Medulla oblongata (tissue), 1 donor: Measurements from ENCODE around the gene FRMD7.
"Not testable (repeated sequence)": the region's sequence is repeated elsewhere in the genome, so short reads cannot be mapped to it uniquely, and the experiment has no call there.

Source experiments
- DNase-seq: peaks from one replicate; pipeline ENCODE4 v3.0.0-alpha.2; 2015; ENCODE audit errors: extremely low spot score

FRMD7 gene, protein sequence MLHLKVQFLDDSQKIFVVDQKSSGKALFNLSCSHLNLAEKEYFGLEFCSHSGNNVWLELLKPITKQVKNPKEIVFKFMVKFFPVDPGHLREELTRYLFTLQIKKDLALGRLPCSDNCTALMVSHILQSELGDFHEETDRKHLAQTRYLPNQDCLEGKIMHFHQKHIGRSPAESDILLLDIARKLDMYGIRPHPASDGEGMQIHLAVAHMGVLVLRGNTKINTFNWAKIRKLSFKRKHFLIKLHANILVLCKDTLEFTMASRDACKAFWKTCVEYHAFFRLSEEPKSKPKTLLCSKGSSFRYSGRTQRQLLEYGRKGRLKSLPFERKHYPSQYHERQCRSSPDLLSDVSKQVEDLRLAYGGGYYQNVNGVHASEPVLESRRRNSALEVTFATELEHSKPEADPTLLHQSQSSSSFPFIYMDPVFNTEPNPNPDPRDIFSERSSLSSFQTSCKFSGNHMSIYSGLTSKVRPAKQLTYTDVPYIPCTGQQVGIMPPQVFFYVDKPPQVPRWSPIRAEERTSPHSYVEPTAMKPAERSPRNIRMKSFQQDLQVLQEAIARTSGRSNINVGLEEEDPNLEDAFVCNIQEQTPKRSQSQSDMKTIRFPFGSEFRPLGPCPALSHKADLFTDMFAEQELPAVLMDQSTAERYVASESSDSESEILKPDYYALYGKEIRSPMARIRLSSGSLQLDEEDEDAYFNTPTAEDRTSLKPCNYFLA

DNA sequence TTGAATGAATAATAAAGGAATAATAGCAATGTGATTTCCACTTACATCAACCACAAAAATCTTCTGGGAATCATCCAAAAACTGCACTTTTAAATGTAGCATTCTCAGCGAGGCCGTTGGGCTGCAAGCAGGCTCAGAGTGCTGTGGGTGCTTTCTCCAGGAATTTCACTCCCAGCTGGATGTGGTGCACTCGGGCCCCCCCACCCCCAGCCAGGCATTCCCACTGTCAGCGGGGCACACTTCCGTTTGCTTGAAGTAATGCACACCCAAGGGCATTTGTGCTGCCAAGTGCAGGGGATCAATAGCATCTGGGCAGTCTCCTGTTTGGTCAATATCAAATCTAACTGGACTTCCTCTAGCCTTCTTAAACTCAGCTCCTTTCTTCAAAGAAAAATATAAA, at the start of gene FRMD7:
TSS of gene FRMD7 (minus strand) at position 278 of the 400 bp plus-strand sequence. CDS start at position 102, 176 bp downstream.
- no peak for DNase-seq

DNA sequence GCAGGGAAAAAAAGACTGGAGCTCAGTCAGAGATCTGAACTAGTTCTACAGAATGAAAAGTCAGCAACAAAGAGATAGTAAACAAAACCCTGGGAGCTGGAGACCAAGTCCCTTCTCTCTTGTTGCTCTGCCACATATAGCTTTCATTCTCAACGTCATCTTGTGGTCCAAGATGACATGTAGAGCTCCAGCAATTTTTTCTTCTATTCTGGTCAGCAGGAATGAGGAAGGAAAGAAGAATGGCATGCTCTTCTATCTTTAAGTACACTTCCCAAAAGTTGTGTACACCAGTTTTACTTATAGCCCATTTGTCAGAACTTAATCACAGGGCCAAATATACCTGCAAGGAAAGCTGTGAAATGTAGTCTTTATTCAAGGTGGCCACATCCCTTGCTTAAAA, 45.8 kb upstream of the FRMD7 start:
- DNase-seq, result no peak

DNA sequence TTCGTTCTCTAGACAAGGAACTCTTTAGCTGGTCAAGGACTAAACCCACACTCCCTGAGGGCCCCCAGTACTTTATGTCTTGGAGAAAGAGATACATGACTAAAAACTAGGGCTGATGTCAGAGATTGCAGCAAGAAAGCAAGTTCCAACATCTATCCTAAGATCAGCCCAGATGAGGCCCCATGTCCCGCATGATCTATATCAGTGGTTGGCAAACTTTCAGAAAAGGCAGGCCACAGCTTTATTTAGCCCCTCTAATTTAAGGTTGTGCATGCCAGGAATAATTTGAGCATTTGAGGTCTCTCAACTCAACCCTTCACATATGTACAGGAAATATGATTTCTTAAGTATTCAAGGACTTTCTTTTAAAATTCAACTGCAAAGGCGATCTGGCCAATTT, 44.1 kb upstream of the FRMD7 start:
- no peak for DNase-seq

DNA sequence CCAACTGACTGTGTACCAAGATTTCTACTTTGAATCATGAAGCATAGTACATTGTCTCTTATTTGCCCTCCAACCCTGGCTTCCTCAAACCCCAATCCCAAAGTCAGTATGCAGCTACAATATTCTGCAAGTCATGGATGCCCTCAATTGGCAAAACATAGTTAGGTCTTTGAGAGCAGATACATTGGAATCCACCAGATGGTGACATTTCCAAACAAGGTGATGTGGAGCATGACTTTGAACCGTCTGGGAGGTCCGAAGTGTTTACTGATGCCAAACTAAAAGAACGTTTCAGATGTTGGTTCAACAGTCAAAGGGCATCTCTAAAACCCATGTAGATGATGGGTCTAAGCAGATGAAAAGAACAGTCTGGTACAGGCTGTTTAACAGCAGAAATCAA, 43.7 kb upstream of the FRMD7 start:
- no peak for DNase-seq

DNA sequence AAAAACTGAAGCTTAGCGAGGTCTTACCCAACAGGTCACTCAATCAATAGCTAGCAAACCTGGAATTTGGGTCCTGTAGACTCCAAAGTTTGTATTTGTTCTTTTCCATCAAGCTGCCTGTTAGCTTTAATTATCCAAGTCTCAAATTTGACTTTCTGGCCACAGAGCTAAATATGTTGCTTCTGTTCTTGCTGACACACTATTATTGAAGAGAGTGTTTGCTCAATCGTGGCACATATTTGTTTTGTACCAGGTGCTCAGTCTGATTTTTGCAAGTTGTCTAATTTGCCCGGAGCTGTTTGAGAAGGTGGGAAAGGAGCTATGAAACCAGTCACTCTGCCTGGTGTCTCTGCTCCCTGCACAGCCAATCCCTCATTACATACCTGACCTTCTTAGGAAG, 41.7 kb upstream of the FRMD7 start:
- DNase-seq, result no peak

DNA sequence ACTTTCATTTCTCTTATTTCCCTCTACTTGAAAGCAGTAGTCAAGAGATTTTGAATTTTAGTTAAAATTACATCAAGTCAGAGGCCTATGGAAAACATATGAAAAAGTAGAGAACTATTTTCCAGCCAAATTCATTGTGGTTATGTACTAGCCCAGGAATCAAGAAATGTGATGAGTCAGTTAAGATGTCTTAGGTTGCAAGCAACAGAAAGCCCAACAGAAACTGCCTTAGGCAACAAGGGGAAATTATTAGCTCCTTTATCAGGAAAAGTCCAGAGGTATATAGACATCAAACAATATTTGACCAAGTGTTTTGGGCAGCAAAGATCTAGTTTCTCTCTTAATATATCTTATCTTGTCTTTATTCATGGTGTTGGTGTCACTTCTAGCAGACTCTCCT, 37.8 kb upstream of the FRMD7 start:
- DNase-seq, result no peak

DNA sequence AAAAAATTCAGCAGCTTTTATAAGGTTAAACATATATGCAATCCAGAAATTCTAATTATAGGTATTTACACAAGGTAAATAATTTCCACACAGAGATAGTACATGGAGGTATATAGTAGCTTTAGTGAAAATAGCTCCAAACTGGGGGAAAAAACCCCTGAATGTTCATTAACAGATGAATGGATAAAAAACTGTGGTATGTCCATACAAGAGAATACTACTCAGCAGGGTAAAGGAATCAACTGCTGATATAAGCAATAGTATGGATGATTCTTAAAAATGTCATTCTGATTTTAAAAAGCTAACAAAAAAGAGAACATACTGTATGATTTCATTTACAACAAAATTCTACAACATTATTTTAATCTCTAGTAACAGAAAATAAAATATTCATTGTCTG, 37.2 kb upstream of the FRMD7 start:
- no peak for DNase-seq

DNA sequence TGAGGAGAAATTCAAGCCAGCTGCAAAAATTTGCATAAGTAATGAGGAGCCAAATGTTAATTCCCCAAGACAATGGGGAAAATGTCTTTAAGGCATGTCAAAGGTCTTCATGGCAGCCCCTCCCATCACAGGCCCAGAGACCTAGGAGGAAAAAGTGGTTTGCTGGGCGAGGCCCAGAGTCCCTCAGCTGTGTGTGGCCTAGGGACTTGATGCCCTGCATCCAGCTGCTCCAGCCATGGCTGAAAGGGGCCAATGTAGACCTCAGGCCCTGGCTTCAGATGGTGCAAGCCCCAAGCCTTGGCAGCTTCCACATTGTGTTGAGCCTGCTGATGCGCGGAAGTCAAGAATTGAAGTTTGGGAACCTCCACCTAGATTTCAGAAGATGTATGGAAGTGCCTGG, 35.3 kb upstream of the FRMD7 start:
- not testable (repeated sequence) for DNase-seq

DNA sequence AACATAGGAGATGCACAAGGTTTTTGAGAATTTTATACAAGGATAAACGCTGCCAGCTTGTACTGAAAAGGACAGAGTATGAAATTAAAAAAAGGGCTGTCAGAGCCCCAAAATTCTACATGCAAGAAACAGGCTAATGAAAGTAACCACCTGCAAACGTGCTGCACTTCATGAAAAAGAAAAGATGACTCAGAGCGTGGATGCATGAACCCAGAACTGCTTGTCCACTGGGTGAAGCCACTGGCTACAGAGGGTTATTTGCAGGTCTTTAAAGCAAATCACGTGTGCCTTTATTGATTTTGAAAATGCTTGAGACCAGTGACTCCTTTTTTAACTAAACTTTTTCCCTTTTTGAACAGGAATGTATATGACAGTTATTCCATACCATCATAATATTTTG, 25.3 kb upstream of the FRMD7 start:
- no peak for DNase-seq

DNA sequence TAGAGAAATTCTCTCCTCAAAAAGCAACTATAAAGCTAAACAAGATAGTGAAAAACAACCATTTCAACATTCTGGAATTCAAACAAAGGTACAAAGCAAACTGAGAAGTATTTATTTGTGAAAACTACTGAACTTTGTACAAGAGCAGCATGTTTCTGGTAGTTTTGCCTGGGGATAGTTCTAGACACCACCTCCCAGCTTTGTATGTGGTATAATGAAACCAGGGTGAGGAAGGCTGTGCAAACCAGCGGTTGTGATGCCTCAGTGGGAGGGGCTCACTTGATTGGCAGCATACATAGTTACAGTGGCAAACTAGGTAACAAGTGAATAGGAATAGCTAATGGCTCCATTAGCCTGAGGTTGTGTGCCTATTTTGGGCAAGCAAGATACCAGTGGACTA, 18.6 kb upstream of the FRMD7 start:
- DNase-seq, result no peak

DNA sequence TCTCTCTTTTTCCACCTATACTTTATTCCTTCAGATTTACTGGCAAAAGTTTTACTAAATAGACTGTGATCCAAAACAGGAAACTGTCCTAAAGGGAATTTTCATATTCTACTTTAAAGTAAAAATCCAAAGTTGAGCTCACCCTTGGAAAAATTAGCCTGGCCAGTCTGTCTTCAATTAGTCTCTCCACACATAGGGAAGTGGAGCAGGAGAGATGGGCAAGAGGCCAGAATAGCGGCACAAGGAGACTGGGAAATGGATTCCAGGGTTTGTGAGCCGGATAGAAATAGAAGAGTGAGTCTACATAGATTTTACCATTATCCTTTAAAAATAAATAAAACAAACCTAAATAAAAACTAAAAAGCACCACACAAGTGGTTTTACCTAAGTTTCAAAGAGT, 16.2 kb upstream of the FRMD7 start:
- no peak for DNase-seq

DNA sequence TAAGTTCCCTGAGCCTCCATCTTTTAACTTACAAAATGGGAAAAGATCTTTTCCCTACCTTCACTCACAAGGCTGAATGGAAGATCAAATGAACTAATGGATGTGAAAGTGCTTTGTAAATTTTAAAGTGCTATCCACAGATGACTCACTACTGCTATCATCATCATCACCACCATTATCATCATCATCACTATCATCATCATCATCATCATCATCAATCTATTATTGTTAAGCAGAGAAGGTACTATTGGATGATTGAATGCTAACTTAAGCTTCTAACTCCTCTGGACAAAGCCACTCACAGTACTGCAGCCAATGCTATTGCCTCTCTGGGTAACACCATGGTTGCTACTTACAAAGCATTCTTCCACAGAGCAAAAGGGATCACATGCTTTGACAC, 1.9 kb downstream of the FRMD7 start:
- DNase-seq, result no peak

DNA sequence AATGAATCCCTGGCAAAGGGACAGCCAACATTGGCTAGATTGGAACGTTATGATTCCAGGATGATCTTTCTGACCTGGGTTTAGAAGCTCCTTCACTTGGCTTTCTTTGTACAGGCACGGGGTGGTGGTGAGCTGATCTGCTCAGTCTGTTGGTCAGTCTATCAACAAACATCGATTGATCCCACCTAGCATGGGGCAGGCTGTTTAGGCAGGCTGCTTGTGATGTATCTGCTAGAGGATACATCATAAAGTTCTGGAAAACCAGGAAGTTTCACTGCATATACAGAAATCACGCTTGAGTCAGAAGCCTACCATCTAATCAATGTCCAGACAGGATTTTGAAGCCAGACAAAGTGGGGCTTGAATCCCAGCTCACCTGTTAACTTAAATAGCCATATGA, 6.9 kb downstream of the FRMD7 start:
- DNase-seq, result no peak

DNA sequence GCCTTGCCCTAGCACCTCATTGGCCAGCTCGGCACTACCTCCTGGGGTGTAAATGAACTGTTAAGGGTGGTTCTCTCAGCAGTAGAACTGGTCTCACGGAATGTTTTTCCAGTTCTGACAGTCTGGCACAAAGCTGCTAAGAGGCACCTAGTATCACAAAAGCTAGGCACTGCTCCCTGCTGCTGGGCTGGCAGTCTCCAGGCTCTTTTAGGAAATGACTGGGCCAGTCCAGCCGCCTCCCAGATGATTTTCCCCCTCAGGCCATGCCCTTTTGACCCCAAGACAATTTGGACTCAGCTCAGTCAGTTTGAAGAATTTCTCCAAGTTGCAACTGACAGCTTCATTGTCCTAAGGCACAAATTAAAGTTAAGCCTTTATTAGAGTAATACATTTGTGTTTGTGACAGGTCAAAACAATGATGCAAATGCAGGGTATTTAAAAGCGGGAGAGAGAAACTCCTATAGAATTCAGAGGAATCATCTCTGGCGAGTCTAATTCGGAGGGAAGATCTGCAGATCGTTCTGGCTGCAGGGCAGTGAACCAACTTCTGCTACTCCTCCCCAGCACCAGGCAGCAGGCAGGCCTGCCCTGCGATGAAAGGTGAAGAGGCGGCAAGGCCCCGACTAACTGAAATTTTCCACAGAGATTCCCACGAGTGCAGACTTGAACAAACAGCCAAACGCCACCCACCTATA, 7.9 kb downstream of the FRMD7 start:
- DNase-seq, result no peak

DNA sequence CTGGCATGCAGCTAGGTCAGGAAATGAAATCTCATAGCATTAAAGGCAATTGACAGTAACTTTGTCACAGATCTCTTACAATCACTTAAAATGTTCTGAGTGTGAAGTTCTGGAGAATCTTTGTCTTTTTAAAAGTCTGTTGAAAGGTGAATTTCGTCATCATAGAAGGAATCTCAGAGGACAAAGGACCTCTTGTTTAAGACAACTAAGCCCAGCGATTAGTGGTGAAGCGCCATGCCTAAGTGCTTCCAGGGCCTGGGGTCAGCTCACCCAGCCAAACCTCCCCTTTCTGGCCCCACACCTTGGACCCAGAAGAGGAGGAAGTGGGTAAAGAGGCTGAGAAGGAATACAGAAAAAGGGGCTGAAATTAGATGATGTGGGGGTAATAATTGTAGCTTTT, 8.5 kb downstream of the FRMD7 start:
- no peak for DNase-seq

DNA sequence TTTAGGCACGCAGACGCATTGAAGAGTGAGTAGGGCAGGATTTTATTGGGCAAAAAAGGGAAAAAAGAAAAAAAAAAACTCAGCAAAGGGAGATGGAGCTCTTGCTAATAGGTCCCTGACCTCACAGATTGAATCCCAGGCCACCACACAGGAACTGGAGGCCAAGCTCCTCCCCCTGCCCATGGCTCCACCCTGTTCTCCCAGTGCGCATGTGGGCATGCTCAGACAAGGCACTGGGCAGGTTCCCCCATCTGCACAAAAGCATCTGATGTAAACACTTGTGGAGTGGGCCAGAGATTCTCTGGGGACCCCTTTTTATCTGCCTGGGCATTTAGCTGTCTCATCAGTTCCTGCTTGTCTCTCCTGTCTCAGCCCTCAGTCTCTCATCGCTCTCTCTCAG, 9.5 kb downstream of the FRMD7 start:
- DNase-seq, result no peak

DNA sequence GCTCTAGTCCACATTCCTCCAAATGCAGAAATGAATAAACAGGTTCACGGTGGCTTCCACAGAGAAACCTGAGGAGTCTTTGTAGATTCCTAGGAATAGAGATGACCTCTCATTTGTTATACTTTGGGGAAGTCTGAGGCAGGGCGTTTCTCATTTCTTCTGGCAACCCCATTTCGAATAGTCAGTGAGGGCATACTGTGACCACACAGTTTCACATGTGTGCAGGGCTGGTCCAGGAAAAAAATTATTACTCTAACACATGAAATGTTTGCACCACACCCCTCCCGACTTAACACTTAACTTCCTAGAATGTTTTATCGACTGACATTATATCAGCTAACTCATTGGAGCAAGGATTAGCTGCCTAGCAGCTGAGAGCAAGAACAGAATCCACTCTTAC, 12.0 kb downstream of the FRMD7 start:
- DNase-seq, result no peak

DNA sequence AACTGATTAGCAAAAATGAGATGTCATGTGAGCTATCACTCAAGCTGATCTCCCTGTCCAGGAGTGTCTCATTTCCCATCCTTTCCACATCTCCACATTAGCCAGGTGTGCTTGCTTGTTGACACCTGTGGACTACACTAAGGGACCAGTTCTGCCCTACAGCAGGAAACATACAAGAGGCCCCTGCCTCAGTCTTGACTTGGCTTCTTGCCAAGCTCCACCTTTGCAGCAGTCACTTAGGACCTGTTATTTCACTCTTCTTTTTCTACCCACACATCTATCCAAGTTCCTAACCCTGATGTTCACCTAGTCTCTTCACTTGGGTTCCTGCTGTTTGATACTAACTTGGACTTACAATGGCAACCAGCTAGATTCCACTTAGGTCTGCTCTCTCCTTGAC, 13.2 kb downstream of the FRMD7 start:
- no peak for DNase-seq

DNA sequence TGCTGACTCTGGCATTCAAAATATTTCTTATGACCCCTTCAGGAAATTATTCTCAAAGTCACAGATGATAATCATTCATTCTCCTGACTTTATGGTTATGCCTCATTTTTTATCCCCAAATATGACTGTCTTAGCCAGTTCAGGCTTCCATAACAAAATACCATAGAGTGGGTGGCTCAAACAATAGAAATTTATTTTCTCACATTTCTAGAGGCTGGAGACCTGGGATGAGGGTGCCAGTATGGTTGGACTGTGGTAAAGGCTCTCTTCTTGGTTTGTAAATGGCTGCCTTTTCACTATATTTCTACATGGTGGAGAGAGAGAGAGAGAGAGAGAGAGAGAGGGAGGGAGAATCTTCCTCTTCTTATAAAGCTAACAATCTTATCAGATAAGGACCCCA, 20.5 kb downstream of the FRMD7 start:
- DNase-seq, result no peak

DNA sequence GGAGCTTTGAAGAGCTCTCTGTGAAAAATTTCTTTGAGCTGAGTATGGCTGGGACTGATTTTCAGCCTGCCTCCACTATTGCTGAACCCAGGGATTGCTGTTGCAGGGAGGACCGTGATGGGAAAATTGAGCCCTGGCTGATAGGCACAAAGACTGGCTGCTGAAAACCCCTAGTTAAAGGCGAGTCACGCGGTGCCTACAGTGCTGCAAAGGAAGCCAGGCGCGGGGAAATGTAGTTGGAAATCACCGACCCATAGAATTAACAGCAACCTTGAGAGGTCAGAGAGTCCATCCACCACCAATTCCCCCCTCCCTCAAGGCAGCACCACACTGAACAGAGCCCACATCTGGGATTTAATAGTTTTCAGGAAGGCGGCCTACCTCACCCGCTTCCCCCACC, 26.0 kb downstream of the FRMD7 start:
- no peak for DNase-seq

DNA sequence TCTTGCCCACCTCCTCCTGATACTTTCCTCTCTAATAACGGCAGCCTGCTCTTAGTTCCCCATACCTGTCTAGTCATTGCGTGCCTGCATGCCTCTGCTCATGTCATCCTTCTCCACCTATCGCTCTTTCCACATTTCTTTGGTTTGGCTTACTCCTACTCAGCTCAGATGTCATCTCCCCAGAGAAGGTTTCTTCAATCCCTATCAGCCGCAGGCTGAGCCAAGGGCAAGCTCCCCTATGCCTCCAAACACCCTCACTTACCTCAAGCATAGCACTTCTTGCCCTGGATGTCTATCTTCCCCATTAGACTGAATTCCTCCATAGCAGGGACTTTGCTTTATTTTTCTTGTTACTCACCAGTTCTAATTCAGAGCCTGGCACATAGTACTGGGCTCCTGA, 26.6 kb downstream of the FRMD7 start:
- DNase-seq, result no peak

DNA sequence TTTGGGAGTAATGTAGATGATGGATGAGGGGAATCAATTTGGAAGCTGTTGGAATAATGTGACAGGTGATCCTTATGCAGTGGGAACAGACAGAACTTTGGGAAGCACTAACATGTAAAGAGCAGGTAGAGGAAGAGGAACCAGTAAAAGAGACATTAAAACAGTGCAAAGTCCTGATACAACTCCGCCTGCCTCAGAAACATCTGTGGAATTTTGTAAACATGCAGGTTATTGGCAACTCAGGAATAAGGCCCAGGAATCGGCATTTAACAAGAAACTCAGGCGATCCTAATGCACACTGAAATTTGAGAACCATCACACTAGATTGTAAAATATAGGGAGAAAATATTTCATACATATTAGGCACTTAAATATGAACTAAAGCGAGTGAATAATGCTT, 29.1 kb downstream of the FRMD7 start:
- not testable (repeated sequence) for DNase-seq

DNA sequence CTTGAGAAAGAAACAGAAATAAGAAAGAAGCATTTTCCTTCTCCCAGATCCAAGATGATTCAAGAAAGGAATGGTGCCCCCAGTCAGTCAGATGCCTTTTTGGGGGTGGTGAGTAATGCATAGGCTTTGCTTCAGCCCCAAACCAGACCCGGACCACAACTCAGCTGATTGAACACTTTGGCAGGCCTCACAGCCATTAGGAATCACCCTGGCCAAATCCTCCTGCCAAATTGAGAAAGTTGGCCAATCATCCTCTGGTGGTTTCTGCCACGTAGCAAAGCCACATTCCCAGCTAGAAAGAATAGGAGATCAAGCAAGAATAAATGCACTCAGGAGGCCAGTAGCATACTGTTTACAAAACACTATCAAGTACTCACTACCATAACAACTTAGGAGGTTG, 33.7 kb downstream of the FRMD7 start:
- DNase-seq, result no peak
